IMR-90 (cell line): ENCODE results near the gene HDGFL2.

Experiments used
- BHLHE40 ChIP-seq: fragments of 150-350 bp; IDR thresholded peaks from 2 replicates; pipeline ENCODE4 v1.6.1; 2016; ENCODE audit warnings: mild to moderate bottlenecking, low read depth, low read length
- CEBPB ChIP-seq: IDR thresholded peaks from 2 replicates; pipeline ENCODE4 v1.6.1; 2012; ENCODE audit warnings: low read depth, low read length, improper control_type of control experiment
- CTCF ChIP-seq: conservative IDR thresholded peaks from 2 replicates; pipeline ENCODE4 v1.5.1; 2012; ENCODE audit warnings: mild to moderate bottlenecking, low read depth, low read length, improper control_type of control experiment
- FOS ChIP-seq: fragments of 150-350 bp; IDR thresholded peaks from 2 replicates; pipeline ENCODE4 v1.6.1; 2016; ENCODE audit warnings: low read depth, low read length
- NFE2L2 ChIP-seq: fragments of 150-350 bp; IDR thresholded peaks from 2 replicates; pipeline ENCODE4 v1.6.1; 2016; ENCODE audit warnings: low read depth, mild to moderate bottlenecking, low read length
- POLR2A ChIP-seq: IDR thresholded peaks from 2 replicates; pipeline ENCODE4 v1.6.1; 2012; ENCODE audit warnings: mild to moderate bottlenecking, low read depth, low read length
- RFX5 ChIP-seq: IDR thresholded peaks from 2 replicates; pipeline ENCODE4 v1.8.0; 2012; ENCODE audit warnings: low read depth, mild to moderate bottlenecking, low read length, moderate library complexity
- SMC3 ChIP-seq: fragments of 150-350 bp; IDR thresholded peaks from 2 replicates; pipeline ENCODE4 v1.6.1; 2016; ENCODE audit warnings: low read depth, mild to moderate bottlenecking, antibody characterized with exemption, low read length, moderate library complexity
- TF ChIP-seq, protein P1 (sequence below): fragments of 150-350 bp; IDR thresholded peaks from 2 replicates; pipeline ENCODE4 v1.6.1; 2017; ENCODE audit warnings: mild to moderate bottlenecking, antibody characterized with exemption, low read length, low read depth

GRCh38 chr19:4487572-4487971, 15.5 kb downstream of the HDGFL2 start:
- no peak for TF ChIP-seq FOS
- TF ChIP-seq CTCF = no peak
- TF ChIP-seq POLR2A = no peak
- TF ChIP-seq RFX5 = no peak
- no peak for TF ChIP-seq SMC3
- TF ChIP-seq, protein P1, sequence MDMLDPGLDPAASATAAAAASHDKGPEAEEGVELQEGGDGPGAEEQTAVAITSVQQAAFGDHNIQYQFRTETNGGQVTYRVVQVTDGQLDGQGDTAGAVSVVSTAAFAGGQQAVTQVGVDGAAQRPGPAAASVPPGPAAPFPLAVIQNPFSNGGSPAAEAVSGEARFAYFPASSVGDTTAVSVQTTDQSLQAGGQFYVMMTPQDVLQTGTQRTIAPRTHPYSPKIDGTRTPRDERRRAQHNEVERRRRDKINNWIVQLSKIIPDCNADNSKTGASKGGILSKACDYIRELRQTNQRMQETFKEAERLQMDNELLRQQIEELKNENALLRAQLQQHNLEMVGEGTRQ = no peak
- no peak for TF ChIP-seq BHLHE40
- TF ChIP-seq CEBPB = no peak
- no peak for TF ChIP-seq NFE2L2
